Measurements from ENCODE around the gene NTSR1.

The NTSR1 gene

GRCh38 chr20:62778058-62778457 lies 69.4 kb downstream of the NTSR1 start:
- Histone ChIP-seq H3K4me3 (ENCODE audit: low read length, poor library complexity, severe bottlenecking) (no peak overlapping the region), H4K20me1 (ENCODE audit: insufficient read depth, low read length, poor library complexity, severe bottlenecking) (no peaks in the 10 kb centered on the region), H3F3A (ENCODE audit: low read depth) (no peaks in the 10 kb centered on the region), H3K27me3 (ENCODE audit: insufficient read depth, low read length, poor library complexity, severe bottlenecking) (no peaks in the 10 kb centered on the region), H3K9me2 (replicated peaks; ENCODE audit: low read depth, low read length) (no peaks in the 10 kb centered on the region), H3K79me2 (ENCODE audit: insufficient read depth, low read length) (0 out of 2 replicates have a peak, but pooled peaks cover 4% of the 10 kb centered on the region), H3K36me3 (ENCODE audit: insufficient read depth, low read length) (no peaks in the 10 kb centered on the region), H3K9ac (ENCODE audit: low read depth, low read length, poor library complexity, severe bottlenecking) (no peak overlapping the region), H3K4me2 (ENCODE audit: low read depth, low read length, poor library complexity, severe bottlenecking) (no peak overlapping the region), H2AFZ (ENCODE audit: low read length) (no peak overlapping the region), H3K4me1 (ENCODE audit: insufficient read depth, low read length, poor library complexity, severe bottlenecking) (peaks cover 43% of the 10 kb centered on the region), H3K9me3 (ENCODE audit: insufficient read depth, low read depth, low read length) (no peaks in the 10 kb centered on the region)
- no peak for TF ChIP-seq EZH2phosphoT487 (IDR thresholded peaks at IDR 0.05; ENCODE audit: borderline replicate concordance)
- no peak for TF ChIP-seq CTCF (conservative IDR thresholded peaks at IDR 0.05; ENCODE audit: low read length)

GRCh38 chr20:62778601-62779416 lies 70.2 kb downstream of the NTSR1 start:
- H3K4me1 ChIP-seq (ENCODE audit: insufficient read depth, low read length, poor library complexity, severe bottlenecking) = peaks cover 48% of the 10 kb centered on the region
- no peaks in the 10 kb centered on the region for H3K9me2 ChIP-seq (replicated peaks; ENCODE audit: low read depth, low read length)
- TF ChIP-seq EZH2phosphoT487 (IDR thresholded peaks at IDR 0.05; ENCODE audit: borderline replicate concordance) (no peak), CTCF (conservative IDR thresholded peaks at IDR 0.05; ENCODE audit: low read length) (peak; percentile 18; the same call in 1 of the 2 replicates)
- H3K9me3 ChIP-seq (ENCODE audit: insufficient read depth, low read depth, low read length) = no peaks in the 10 kb centered on the region
- H3K4me3 ChIP-seq (ENCODE audit: low read length, poor library complexity, severe bottlenecking) = no peak overlapping the region
- H3F3A ChIP-seq (ENCODE audit: low read depth) = no peaks in the 10 kb centered on the region
- H3K9ac ChIP-seq (ENCODE audit: low read depth, low read length, poor library complexity, severe bottlenecking) = no peak overlapping the region
- 0 out of 2 replicates have a peak, but pooled peaks cover 4% of the 10 kb centered on the region for H3K79me2 ChIP-seq (ENCODE audit: insufficient read depth, low read length)
- H2AFZ ChIP-seq (ENCODE audit: low read length) = no peak overlapping the region
- no peaks in the 10 kb centered on the region for H3K27me3 ChIP-seq (ENCODE audit: insufficient read depth, low read length, poor library complexity, severe bottlenecking)
- H3K36me3 ChIP-seq (ENCODE audit: insufficient read depth, low read length) = no peaks in the 10 kb centered on the region
- no peak overlapping the region for H3K4me2 ChIP-seq (ENCODE audit: low read depth, low read length, poor library complexity, severe bottlenecking)
- H4K20me1 ChIP-seq (ENCODE audit: insufficient read depth, low read length, poor library complexity, severe bottlenecking) = no peaks in the 10 kb centered on the region

- Histone ChIP-seq H3K36me3 (ENCODE audit: insufficient read depth, low read length) (no peaks in the 10 kb centered on the region), H2AFZ (ENCODE audit: low read length) (no peak overlapping the region), H3K4me1 (ENCODE audit: insufficient read depth, low read length, poor library complexity, severe bottlenecking) (peaks cover 45% of the 10 kb centered on the region), H3K9me2 (replicated peaks; ENCODE audit: low read depth, low read length) (no peaks in the 10 kb centered on the region), H3K9ac (ENCODE audit: low read depth, low read length, poor library complexity, severe bottlenecking) (no peak overlapping the region), H3K4me3 (ENCODE audit: low read length, poor library complexity, severe bottlenecking) (no peak overlapping the region), H3K4me2 (ENCODE audit: low read depth, low read length, poor library complexity, severe bottlenecking) (no peak overlapping the region), H4K20me1 (ENCODE audit: insufficient read depth, low read length, poor library complexity, severe bottlenecking) (no peaks in the 10 kb centered on the region), H3K79me2 (ENCODE audit: insufficient read depth, low read length) (0 out of 2 replicates have a peak, but pooled peaks cover 4% of the 10 kb centered on the region), H3K27me3 (ENCODE audit: insufficient read depth, low read length, poor library complexity, severe bottlenecking) (no peaks in the 10 kb centered on the region), H3K9me3 (ENCODE audit: insufficient read depth, low read depth, low read length) (no peaks in the 10 kb centered on the region), H3F3A (ENCODE audit: low read depth) (no peaks in the 10 kb centered on the region)
- TF ChIP-seq EZH2phosphoT487 (IDR thresholded peaks at IDR 0.05; ENCODE audit: borderline replicate concordance) = no peak
- no peak for TF ChIP-seq CTCF (conservative IDR thresholded peaks at IDR 0.05; ENCODE audit: low read length)
Observed at GRCh38 chr20:62779417-62779685, 70.7 kb downstream of the NTSR1 start.

Measured in Loucy (cell line).